Thyroid gland (tissue), 4 donors: ENCODE measurements around the gene FBRSL1.

Experiments used
- POLR2A ChIP-seq, 2 donors: fragments of 450-650 bp; IDR thresholded peaks; one replicate each; pipeline ENCODE4 v1.6.1; 2017; ENCODE audit warnings: antibody characterized with exemption in 2 of 2, mild to moderate bottlenecking in 2 of 2, moderate library complexity in 1 of 2
- TF ChIP-seq, protein P1 (sequence below), 6 experiments: fragments of 200-600 bp in 3 of 6; fragments of 450-650 bp in 3 of 6; sonication (generic) in 3 of 6; IDR thresholded peaks; one replicate each; pipeline ENCODE4 v1.5.1; 2016 to 2019; ENCODE audit warnings: antibody characterized with exemption in 6 of 6, mild to moderate bottlenecking in 2 of 6, inconsistent platforms in 1 of 6, moderate library complexity in 1 of 6

DNA sequence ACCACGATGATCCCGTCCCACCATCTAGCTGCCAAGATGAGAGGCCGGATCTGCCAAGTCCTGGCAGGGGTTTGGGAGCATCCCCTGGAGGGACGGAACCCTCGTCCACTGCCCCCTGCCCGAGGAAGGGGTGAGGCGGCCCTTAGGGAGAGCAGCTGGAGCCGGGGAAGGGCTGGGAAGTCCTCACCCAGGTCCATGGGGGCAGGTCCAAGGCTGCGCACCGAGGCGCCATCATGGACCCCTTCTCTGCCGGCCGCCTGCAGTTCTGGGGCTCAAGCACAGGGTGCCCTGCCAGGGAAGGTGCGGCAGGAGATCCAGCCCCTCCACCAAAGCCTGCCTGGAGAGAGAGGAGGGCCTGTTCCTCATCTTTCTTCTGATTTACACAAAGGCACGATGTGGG lies 17.6 kb upstream of the FBRSL1 start:
- TF ChIP-seq POLR2A (IDR thresholded peaks at IDR 0.05), result no peak
- TF ChIP-seq, protein P1, sequence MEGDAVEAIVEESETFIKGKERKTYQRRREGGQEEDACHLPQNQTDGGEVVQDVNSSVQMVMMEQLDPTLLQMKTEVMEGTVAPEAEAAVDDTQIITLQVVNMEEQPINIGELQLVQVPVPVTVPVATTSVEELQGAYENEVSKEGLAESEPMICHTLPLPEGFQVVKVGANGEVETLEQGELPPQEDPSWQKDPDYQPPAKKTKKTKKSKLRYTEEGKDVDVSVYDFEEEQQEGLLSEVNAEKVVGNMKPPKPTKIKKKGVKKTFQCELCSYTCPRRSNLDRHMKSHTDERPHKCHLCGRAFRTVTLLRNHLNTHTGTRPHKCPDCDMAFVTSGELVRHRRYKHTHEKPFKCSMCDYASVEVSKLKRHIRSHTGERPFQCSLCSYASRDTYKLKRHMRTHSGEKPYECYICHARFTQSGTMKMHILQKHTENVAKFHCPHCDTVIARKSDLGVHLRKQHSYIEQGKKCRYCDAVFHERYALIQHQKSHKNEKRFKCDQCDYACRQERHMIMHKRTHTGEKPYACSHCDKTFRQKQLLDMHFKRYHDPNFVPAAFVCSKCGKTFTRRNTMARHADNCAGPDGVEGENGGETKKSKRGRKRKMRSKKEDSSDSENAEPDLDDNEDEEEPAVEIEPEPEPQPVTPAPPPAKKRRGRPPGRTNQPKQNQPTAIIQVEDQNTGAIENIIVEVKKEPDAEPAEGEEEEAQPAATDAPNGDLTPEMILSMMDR (IDR thresholded peaks at IDR 0.05), result no peak
